Endothelial cell (in vitro differentiated cells): Measurements from ENCODE around the gene DOHH. TPM values are rescaled to one million over a fixed set of nuclear protein-coding genes. Genes with fewer than 3 reads are reported as not detected.

Experiments used
- DNase-seq: peaks from one replicate; pipeline ENCODE4 v3.0.0; 2021; ENCODE audit warnings: low spot score
- H3K27ac Mint-ChIP-seq: one replicate; pipeline ENCODE4 v1.8.0; 2021; ENCODE audit warnings: mixed read lengths, inconsistent platforms; ENCODE audit not compliant: unreplicated experiment
- H3K27me3 Mint-ChIP-seq: one replicate; pipeline ENCODE4 v1.8.0; 2021; ENCODE audit warnings: mild to moderate bottlenecking, moderate library complexity, mixed read lengths, inconsistent platforms; ENCODE audit not compliant: unreplicated experiment
- H3K36me3 Mint-ChIP-seq: one replicate; pipeline ENCODE4 v1.8.0; 2021; ENCODE audit warnings: mild to moderate bottlenecking, low read depth, mixed read lengths, inconsistent platforms; ENCODE audit not compliant: unreplicated experiment
- H3K4me1 Mint-ChIP-seq: one replicate; pipeline ENCODE4 v1.8.0; 2021; ENCODE audit warnings: mild to moderate bottlenecking, mixed read lengths, inconsistent platforms; ENCODE audit not compliant: unreplicated experiment
- H3K4me3 Mint-ChIP-seq: one replicate; pipeline ENCODE4 v1.8.0; 2021; ENCODE audit warnings: mild to moderate bottlenecking, mixed read lengths, inconsistent platforms; ENCODE audit not compliant: unreplicated experiment
- H3K9me3 Mint-ChIP-seq: one replicate; pipeline ENCODE4 v1.8.0; 2021; ENCODE audit warnings: mixed read lengths, inconsistent platforms; ENCODE audit not compliant: unreplicated experiment
- CTCF ChIP-seq: fragments of 200-600 bp; sonication (generic); IDR thresholded peaks from one replicate; pipeline ENCODE4 v1.5.0; 2021; ENCODE audit warnings: antibody characterized with exemption; ENCODE audit not compliant: unreplicated experiment
- total RNA-seq: library from RNA; stranded (reverse); fragmentation: NEBNext Ultra II Directional; extraction: Animal tissue kit (Norgen Biotek cat#: 25700); gene quantifications from one replicate; pipeline ENCODE4 v1.2.1, GENCODE V29; 2021; ENCODE audit not compliant: unreplicated experiment

The DOHH gene
- total RNA-seq, 1 donor from 2014 or later, result 8.7 TPM

DNA sequence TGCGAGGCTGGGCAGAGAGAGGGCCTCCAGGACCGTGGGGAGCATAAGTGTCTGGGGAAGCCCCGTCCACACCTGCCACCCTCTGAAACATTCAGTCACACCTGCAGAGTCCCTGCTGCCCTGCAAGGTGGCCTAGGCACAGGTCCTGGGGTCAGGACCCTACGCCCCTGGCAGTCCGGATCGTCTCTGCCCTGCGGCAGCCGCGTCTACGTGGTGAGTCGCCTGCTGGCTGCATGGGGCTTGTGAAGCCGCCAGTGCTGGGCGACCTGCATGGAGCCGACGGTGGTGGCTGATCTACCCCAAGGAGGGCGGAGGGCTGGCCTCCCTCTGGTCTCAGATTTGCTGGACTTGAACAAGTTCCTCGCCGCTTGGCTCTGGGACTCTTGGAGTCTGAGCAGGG lies 18.7 kb upstream of the DOHH start:
- H3K9me3 Mint-ChIP-seq, result no peaks in the 10 kb centered on the region
- no peak overlapping the region for H3K27ac Mint-ChIP-seq
- peaks cover 7% of the 10 kb centered on the region for H3K27me3 Mint-ChIP-seq
- no peak overlapping the region for H3K4me3 Mint-ChIP-seq
- peaks cover 5% of the 10 kb centered on the region for H3K36me3 Mint-ChIP-seq
- DNase-seq, result no peak
- no peaks in the 10 kb centered on the region for H3K4me1 Mint-ChIP-seq
- no peak for TF ChIP-seq CTCF

DNA sequence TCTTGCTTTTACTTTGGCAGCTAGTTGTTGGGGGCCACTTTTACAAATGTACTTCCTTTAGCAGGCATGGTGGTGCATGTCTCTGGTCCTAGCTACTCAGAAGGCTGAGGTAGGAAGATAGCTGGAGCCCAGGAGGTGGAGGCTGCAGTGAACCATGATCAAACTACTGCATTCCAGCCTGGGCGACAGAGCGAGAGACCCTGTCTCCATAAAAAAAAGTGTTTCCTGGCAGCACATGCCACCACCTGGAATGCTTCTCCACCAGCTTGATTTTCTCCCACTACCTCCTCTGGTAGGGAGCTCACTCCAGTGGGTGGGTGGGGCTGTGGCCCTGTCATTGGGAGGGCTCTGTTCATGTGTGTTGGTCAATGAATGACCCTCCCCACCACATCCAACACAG lies 18.2 kb upstream of the DOHH start:
- TF ChIP-seq CTCF, result no peak
- H3K36me3 Mint-ChIP-seq, result peaks cover 5% of the 10 kb centered on the region
- no peak overlapping the region for H3K4me3 Mint-ChIP-seq
- H3K27ac Mint-ChIP-seq, result no peak overlapping the region
- no peaks in the 10 kb centered on the region for H3K9me3 Mint-ChIP-seq
- peaks cover 7% of the 10 kb centered on the region for H3K27me3 Mint-ChIP-seq
- DNase-seq, result no peak
- no peaks in the 10 kb centered on the region for H3K4me1 Mint-ChIP-seq

DNA sequence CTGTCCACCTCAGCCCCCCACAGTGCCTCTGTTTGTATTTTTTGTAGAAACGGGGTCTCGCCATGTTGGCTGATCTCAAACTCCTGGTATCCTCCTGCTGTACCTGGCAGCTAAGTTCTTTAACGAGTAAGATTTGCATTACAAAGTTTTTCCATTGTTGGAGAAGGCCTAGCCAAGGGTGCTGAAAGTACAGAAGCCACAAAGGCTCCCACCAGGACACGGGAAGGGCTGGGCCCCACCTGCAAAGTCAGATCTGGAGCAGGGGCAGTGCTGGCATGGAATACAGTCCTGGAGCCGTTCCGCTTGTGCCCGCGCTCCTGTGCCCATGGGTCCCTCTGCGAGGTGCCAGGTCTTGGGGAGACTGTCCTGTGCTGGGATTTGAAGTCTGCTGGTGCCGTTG lies 17.8 kb upstream of the DOHH start:
- TF ChIP-seq CTCF, result no peak
- H3K4me3 Mint-ChIP-seq, result no peak overlapping the region
- DNase-seq, result no peak
- peaks cover 7% of the 10 kb centered on the region for H3K27me3 Mint-ChIP-seq
- H3K27ac Mint-ChIP-seq, result no peak overlapping the region
- H3K36me3 Mint-ChIP-seq, result peaks cover 5% of the 10 kb centered on the region
- no peaks in the 10 kb centered on the region for H3K9me3 Mint-ChIP-seq
- no peaks in the 10 kb centered on the region for H3K4me1 Mint-ChIP-seq

DNA sequence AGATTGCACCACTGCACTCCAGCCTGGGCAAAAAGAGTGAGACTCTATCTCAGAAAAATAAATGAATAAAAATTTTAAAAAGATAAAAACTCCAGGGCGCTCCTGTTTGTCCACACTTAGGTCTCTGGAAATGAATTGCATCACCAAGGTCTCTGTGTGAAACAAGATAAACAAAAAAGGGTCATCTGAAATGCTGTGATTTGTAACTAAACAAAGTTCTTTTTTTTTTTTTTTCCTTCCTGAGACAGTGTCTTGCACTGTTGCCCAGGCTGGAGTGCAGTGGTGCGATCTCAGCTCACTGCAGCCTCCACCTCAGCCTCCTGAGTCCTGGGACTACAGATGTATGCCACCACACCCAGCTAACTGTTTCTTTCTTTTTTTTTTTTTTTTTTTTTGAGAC lies 17.2 kb upstream of the DOHH start:
- H3K27ac Mint-ChIP-seq, result no peak overlapping the region
- TF ChIP-seq CTCF, result no peak
- no peaks in the 10 kb centered on the region for H3K9me3 Mint-ChIP-seq
- H3K4me1 Mint-ChIP-seq, result no peaks in the 10 kb centered on the region
- peaks cover 5% of the 10 kb centered on the region for H3K36me3 Mint-ChIP-seq
- DNase-seq, result no peak
- peaks cover 7% of the 10 kb centered on the region for H3K27me3 Mint-ChIP-seq
- no peak overlapping the region for H3K4me3 Mint-ChIP-seq

DNA sequence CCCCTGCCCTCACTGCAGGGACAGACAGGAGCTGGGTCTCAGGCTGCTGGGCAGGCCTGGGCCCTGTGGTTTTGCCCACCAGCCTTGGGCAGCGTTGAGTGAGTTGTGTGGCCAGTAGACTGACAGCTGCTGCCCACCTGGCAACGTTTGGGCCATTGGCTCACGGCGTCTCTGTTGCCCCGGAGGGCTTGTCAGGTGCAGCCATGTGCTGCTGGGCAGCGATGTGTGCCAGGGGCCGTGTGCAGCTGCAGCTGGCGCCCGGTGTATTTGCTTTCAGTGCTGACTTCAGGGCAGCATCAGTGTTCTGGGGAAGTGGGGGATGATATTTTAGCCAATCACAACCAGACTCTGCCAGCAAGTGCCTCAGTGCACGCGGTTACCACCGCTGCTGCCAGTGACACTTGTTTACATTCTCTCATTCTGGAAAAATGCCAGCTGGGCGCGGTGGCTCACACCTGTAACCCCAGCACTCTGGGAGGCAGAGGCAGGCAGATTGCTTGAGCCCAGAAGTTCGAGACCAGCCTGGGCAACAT lies 16.3 kb upstream of the DOHH start:
- Mint-ChIP-seq H3K27ac (no peak overlapping the region), H3K27me3 (peaks cover 7% of the 10 kb centered on the region), H3K4me1 (no peaks in the 10 kb centered on the region), H3K4me3 (no peak overlapping the region), H3K9me3 (no peaks in the 10 kb centered on the region), H3K36me3 (peaks cover 5% of the 10 kb centered on the region)
- TF ChIP-seq CTCF, result no peak
- no peak for DNase-seq
